GM19328 (cell line): ENCODE data around the gene KLF2.

Source experiments
- ATAC-seq: cut with Tn5 transposase; IDR thresholded peaks from one replicate; pipeline ENCODE4 v1.9.1; 2021; ENCODE audit warnings: mild to moderate bottlenecking, moderate library complexity; ENCODE audit not compliant: unreplicated experiment

Gene KLF2

DNA sequence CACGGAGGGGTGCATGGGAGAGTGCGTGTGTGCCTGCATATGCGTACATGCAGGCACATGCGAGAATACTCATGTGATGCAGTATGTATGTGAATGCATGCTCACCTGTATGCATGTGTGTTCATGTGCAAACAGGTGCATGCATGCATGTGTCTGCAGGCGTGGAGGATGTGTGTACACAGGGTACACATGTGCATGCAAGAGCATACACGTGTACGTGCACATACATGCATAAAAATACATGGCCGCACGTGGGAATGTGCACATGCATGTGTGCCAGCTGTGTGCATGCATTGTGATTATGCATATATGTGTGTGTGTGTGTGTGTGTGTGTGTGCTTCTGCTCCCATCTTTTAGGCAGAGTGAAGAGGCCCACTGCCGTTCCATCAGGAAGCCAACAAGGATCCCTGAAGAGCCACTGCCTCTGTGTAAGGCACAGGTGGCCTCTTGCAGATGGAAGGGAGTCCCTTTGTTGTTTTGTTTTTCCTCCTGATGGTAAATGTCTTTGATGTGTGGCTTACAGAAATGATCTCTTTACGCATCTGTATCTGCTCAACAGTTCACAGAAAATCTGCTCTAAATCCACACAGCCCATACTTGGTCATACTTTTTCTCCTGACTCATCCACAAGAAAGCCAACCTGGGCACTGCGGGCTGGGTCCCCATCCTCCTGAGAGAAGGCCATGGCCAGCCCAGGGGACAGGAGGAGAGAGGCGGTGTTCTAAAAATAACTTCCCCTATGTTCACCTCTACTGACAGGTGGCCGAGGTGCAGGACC lies 50.7 kb downstream of the KLF2 start:
- ATAC-seq = no peak

DNA sequence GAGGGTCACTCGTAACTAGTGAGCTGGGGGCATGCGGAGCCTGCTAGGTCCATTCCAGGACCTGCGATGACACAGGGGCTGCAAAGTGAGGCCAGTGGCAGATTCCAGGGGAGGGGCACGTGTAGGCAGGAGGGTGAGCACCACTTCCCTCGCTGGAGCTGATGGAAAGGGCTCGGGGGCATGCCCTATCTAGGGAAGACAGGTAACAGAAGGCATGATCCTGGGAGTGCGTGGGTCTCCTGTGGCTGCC lies 51.2 kb downstream of the KLF2 start:
- ATAC-seq = no peak

DNA sequence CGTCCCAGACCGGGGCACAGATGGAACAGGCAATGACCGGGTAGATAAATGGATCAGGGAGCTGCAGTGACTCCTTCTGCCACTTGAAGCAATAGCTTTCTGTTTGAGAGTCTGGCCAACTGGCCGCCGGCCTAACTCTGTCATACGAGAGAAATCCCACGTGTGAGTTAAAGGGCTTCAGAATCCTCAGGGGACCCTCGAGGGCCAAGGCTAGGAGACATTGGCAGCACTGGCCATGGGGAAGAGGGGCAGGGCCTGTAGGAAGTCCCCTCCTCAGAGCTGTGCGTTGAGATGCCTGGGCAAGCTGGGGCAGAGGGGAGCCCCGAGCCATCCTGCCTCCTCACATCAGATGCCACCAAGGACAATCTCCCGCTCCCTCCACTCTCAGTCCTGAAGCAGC lies 51.6 kb downstream of the KLF2 start:
- ATAC-seq = no peak

DNA sequence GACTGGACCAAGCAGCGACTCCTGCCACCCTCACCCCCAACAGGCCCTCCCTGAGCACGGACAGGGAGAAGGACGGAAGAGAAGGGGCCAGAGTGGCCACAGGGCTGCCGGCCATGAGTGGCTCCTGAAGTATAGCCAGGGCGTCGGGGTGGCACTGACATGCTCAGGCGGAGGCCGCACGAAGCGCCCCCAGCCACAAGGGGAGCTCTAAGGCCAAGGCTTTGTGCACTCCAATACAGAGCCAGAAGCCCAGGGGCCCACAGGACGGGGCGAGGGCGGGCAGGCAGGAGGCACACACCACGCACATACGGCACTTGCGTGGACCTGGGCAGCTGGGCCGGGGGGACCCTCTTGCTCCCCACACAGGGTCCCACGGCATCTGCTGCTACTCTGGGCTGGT lies 52.0 kb downstream of the KLF2 start:
- no peak for ATAC-seq

- ATAC-seq = no peak
Measured at GRCh38 chr19:16377521-16377920, 52.9 kb downstream of the KLF2 start.
